ENCODE measurements around the gene FBXL16.

Gene FBXL16

DNA sequence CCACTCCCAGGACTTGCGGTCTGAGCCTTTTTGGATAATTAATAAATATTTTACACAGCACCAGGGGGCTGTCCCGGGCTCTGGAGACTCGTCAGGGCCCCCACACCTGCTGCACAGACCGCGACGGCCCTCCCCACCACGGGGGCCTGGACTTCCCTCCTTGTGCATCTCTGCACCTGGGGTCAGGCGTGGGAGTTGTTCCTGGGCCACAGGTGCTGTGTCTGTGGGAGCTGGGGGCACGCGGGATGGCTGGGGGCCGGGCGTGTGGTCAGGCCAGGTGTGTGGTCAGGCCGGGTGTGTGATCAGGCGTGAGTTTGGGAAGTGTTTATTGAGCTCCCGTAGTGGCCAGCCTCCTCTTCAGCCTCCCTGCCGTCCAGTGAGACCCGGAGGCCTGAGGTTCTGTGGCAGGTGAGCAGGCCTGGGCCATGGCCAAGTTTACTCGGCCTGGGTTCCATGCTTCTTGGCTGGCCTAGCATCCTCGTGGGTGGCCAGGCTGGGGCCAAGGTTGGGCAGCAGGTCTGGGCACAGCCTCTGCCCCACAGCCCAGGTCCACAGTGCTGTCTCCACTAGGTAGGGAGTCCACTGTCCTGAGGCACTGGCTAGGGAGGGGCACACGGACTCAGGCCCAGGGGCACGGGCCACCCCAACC is 27.3 kb downstream of the FBXL16 start:
- Histone ChIP-seq H4K20me1 (ENCODE audit: insufficient read depth, low read length, poor library complexity, severe bottlenecking) (peaks cover 2% of the 10 kb centered on the region), H3K4me2 (ENCODE audit: low read depth, low read length, poor library complexity, severe bottlenecking) (no peak overlapping the region), H3K9ac (ENCODE audit: low read depth, low read length, poor library complexity, severe bottlenecking) (no peak overlapping the region), H2AFZ (ENCODE audit: low read length) (no peak overlapping the region), H3K36me3 (ENCODE audit: insufficient read depth, low read length) (no peaks in the 10 kb centered on the region), H3K4me3 (ENCODE audit: low read length, poor library complexity, severe bottlenecking) (no peak overlapping the region), H3K79me2 (ENCODE audit: insufficient read depth, low read length) (peaks cover 16% of the 10 kb centered on the region; the same call in 1 of the 2 replicates), H3K4me1 (ENCODE audit: insufficient read depth, low read length, poor library complexity, severe bottlenecking) (peaks cover 4% of the 10 kb centered on the region), H3K27me3 (ENCODE audit: insufficient read depth, low read length, poor library complexity, severe bottlenecking) (no peaks in the 10 kb centered on the region), H3K9me2 (replicated peaks; ENCODE audit: low read depth, low read length) (no peaks in the 10 kb centered on the region), H3F3A (ENCODE audit: low read depth) (no peaks in the 10 kb centered on the region), H3K9me3 (ENCODE audit: insufficient read depth, low read depth, low read length) (no peaks in the 10 kb centered on the region)
- TF ChIP-seq, protein P1, sequence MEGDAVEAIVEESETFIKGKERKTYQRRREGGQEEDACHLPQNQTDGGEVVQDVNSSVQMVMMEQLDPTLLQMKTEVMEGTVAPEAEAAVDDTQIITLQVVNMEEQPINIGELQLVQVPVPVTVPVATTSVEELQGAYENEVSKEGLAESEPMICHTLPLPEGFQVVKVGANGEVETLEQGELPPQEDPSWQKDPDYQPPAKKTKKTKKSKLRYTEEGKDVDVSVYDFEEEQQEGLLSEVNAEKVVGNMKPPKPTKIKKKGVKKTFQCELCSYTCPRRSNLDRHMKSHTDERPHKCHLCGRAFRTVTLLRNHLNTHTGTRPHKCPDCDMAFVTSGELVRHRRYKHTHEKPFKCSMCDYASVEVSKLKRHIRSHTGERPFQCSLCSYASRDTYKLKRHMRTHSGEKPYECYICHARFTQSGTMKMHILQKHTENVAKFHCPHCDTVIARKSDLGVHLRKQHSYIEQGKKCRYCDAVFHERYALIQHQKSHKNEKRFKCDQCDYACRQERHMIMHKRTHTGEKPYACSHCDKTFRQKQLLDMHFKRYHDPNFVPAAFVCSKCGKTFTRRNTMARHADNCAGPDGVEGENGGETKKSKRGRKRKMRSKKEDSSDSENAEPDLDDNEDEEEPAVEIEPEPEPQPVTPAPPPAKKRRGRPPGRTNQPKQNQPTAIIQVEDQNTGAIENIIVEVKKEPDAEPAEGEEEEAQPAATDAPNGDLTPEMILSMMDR (conservative IDR thresholded peaks at IDR 0.05; ENCODE audit: low read length) = no peak
- no peak for TF ChIP-seq EZH2phosphoT487 (IDR thresholded peaks at IDR 0.05; ENCODE audit: borderline replicate concordance)

DNA sequence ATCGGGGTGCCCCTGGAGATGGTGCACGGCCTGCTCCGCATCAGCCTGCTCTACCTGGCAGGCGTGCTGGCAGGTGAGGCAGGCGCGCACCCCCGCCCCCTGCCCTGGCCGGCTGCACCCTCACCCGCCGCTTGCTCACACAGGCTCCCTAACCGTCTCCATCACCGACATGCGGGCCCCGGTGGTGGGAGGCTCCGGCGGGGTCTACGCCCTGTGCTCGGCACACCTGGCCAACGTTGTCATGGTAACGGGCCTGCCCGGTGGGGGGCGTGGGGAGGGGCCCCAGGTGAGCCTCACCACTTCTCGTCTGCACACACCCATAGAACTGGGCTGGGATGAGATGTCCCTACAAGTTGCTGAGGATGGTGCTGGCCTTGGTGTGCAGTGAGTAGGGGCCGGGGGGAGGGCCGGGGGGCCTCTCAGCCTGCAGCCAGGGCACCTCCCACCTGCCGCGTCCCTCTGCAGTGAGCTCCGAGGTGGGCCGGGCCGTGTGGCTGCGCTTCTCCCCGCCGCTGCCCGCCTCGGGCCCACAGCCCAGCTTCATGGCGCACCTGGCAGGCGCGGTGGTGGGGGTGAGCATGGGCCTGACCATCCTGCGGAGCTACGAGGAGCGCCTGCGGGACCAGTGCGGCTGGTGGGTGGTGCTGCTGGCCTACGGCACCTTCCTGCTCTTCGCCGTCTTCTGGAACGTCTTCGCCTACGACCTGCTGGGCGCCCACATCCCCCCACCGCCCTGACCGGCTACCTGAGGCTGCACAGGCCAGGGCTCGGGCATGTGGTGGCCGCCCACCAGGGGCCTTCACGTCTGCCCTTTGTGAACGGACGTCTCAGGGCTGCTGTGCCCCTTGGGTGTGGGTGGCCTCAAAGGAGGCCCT is 28.0 kb downstream of the FBXL16 start:
- Histone ChIP-seq H3K79me2 (ENCODE audit: insufficient read depth, low read length) (peaks cover 16% of the 10 kb centered on the region; the same call in 1 of the 2 replicates), H3K9ac (ENCODE audit: low read depth, low read length, poor library complexity, severe bottlenecking) (no peak overlapping the region), H3K27me3 (ENCODE audit: insufficient read depth, low read length, poor library complexity, severe bottlenecking) (no peaks in the 10 kb centered on the region), H3K9me2 (replicated peaks; ENCODE audit: low read depth, low read length) (no peaks in the 10 kb centered on the region), H3K4me3 (ENCODE audit: low read length, poor library complexity, severe bottlenecking) (no peak overlapping the region), H3K4me2 (ENCODE audit: low read depth, low read length, poor library complexity, severe bottlenecking) (no peak overlapping the region), H3K9me3 (ENCODE audit: insufficient read depth, low read depth, low read length) (no peaks in the 10 kb centered on the region), H3K4me1 (ENCODE audit: insufficient read depth, low read length, poor library complexity, severe bottlenecking) (peaks cover 4% of the 10 kb centered on the region), H4K20me1 (ENCODE audit: insufficient read depth, low read length, poor library complexity, severe bottlenecking) (peaks cover 2% of the 10 kb centered on the region), H2AFZ (ENCODE audit: low read length) (no peak overlapping the region), H3F3A (ENCODE audit: low read depth) (no peaks in the 10 kb centered on the region), H3K36me3 (ENCODE audit: insufficient read depth, low read length) (no peaks in the 10 kb centered on the region)
- TF ChIP-seq, protein P1 (conservative IDR thresholded peaks at IDR 0.05; ENCODE audit: low read length) = no peak
- TF ChIP-seq EZH2phosphoT487 (IDR thresholded peaks at IDR 0.05; ENCODE audit: borderline replicate concordance) = no peak

DNA sequence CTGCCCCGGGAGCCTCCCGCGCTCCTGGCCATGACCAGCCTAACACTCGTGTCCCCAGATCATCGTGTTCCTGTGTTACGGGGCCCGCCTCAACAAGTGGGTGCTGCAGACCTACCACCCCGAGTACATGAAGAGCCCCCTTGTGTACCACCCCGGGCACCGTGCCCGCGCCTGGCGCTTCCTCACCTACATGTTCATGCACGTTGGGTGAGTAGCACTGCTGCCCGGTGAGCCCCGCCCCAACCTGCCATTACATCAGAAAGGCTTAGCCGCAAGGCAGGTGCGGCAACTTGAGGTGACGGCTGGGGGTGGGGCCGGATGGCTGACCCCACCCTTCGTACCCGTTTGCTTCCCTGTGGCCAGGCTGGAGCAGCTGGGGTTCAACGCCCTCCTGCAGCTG is 28.7 kb downstream of the FBXL16 start:
- Histone ChIP-seq H3K9me3 (ENCODE audit: insufficient read depth, low read depth, low read length) (no peaks in the 10 kb centered on the region), H3K4me3 (ENCODE audit: low read length, poor library complexity, severe bottlenecking) (no peak overlapping the region), H3K79me2 (ENCODE audit: insufficient read depth, low read length) (peaks cover 13% of the 10 kb centered on the region; the same call in 1 of the 2 replicates), H3K4me2 (ENCODE audit: low read depth, low read length, poor library complexity, severe bottlenecking) (no peak overlapping the region), H3F3A (ENCODE audit: low read depth) (no peaks in the 10 kb centered on the region), H3K4me1 (ENCODE audit: insufficient read depth, low read length, poor library complexity, severe bottlenecking) (peaks cover 4% of the 10 kb centered on the region), H3K36me3 (ENCODE audit: insufficient read depth, low read length) (no peaks in the 10 kb centered on the region), H3K27me3 (ENCODE audit: insufficient read depth, low read length, poor library complexity, severe bottlenecking) (no peaks in the 10 kb centered on the region), H3K9me2 (replicated peaks; ENCODE audit: low read depth, low read length) (no peaks in the 10 kb centered on the region), H4K20me1 (ENCODE audit: insufficient read depth, low read length, poor library complexity, severe bottlenecking) (peaks cover 2% of the 10 kb centered on the region), H2AFZ (ENCODE audit: low read length) (no peak overlapping the region), H3K9ac (ENCODE audit: low read depth, low read length, poor library complexity, severe bottlenecking) (no peak overlapping the region)
- TF ChIP-seq, protein P1 (conservative IDR thresholded peaks at IDR 0.05; ENCODE audit: low read length) = no peak
- TF ChIP-seq EZH2phosphoT487 (IDR thresholded peaks at IDR 0.05; ENCODE audit: borderline replicate concordance) = no peak

Measured in Loucy (cell line).